ENCODE data around the gene NUAK2.

NUAK2 gene

DNA sequence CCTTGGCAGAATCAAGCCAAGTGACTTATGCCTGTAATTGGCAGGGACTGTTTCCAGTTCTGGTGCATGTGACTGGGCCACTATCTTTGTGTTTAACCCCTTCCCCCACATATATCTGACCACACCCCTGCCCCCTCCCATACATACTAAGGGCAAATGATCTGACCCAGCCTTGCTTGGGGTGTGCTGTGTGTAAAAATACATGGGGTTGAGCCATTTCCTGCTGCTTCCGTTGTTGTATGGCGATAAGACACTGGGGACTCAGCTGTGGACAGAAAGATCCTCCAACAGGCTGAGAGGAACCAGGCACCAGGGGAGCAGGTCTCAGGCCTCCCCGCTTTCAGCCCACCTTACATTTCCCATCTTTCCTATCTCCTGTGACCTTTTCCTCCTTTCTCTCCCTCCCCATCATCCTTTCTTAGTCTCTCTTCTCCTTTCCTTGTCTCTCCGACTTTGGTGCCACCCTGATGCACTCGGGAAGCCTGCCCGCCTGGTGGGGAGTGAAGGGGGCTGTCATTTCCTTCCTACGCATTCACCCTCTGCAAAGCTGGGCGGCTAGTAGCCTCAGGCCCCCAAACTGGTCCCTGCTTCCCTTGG lies 54.1 kb downstream of the NUAK2 start:
- TF ChIP-seq, protein P1, sequence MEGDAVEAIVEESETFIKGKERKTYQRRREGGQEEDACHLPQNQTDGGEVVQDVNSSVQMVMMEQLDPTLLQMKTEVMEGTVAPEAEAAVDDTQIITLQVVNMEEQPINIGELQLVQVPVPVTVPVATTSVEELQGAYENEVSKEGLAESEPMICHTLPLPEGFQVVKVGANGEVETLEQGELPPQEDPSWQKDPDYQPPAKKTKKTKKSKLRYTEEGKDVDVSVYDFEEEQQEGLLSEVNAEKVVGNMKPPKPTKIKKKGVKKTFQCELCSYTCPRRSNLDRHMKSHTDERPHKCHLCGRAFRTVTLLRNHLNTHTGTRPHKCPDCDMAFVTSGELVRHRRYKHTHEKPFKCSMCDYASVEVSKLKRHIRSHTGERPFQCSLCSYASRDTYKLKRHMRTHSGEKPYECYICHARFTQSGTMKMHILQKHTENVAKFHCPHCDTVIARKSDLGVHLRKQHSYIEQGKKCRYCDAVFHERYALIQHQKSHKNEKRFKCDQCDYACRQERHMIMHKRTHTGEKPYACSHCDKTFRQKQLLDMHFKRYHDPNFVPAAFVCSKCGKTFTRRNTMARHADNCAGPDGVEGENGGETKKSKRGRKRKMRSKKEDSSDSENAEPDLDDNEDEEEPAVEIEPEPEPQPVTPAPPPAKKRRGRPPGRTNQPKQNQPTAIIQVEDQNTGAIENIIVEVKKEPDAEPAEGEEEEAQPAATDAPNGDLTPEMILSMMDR (IDR thresholded peaks at IDR 0.05; ENCODE audit: low read depth, low read length, missing control alignments) = no peak
- no peak overlapping the region for H3K4me3 ChIP-seq (ENCODE audit: low read depth, low read length)
- H3K27ac ChIP-seq = no peak overlapping the region
- H3K36me3 ChIP-seq (replicated peaks) = no peaks in the 10 kb centered on the region
- no peaks in the 10 kb centered on the region for H3K27me3 ChIP-seq (replicated peaks)
- DNase-seq = no peak
- in situ Hi-C loops (cut with HindIII; ENCODE audit: low pct_ligation_motif_present, low sequenced_read_pairs) = no loop called here

- DNase-seq = no peak
- Histone ChIP-seq H3K36me3 (replicated peaks) (no peaks in the 10 kb centered on the region), H3K27ac (no peak overlapping the region), H3K4me3 (ENCODE audit: low read depth, low read length) (no peak overlapping the region), H3K27me3 (replicated peaks) (no peaks in the 10 kb centered on the region)
- TF ChIP-seq, protein P1 (IDR thresholded peaks at IDR 0.05; ENCODE audit: low read depth, low read length, missing control alignments) = no peak
- in situ Hi-C loops (cut with HindIII; ENCODE audit: low pct_ligation_motif_present, low sequenced_read_pairs) = no loop called here
These were observed 54.8 kb downstream of the NUAK2 start for GRCh38 chr1:205266611-205267305.

GRCh38 chr1:205263580-205264190 lies 57.9 kb downstream of the NUAK2 start:
- H3K36me3 ChIP-seq (replicated peaks) = no peaks in the 10 kb centered on the region
- TF ChIP-seq, protein P1 (IDR thresholded peaks at IDR 0.05; ENCODE audit: low read depth, low read length, missing control alignments) = no peak
- H3K27me3 ChIP-seq (replicated peaks) = no peaks in the 10 kb centered on the region
- no peak overlapping the region for H3K27ac ChIP-seq
- in situ Hi-C loops (cut with HindIII; ENCODE audit: low pct_ligation_motif_present, low sequenced_read_pairs) = no loop called here
- peak; percentile 51 for DNase-seq
- H3K4me3 ChIP-seq (ENCODE audit: low read depth, low read length) = no peak overlapping the region

- in situ Hi-C loops (cut with HindIII; ENCODE audit: low pct_ligation_motif_present, low sequenced_read_pairs) = no loop called here
- peak; percentile 16 for DNase-seq
- no peaks in the 10 kb centered on the region for H3K27me3 ChIP-seq (replicated peaks)
- H3K4me3 ChIP-seq (ENCODE audit: low read depth, low read length) = no peak overlapping the region
- H3K36me3 ChIP-seq (replicated peaks) = no peaks in the 10 kb centered on the region
- H3K27ac ChIP-seq = no peak overlapping the region
- TF ChIP-seq, protein P1 (IDR thresholded peaks at IDR 0.05; ENCODE audit: low read depth, low read length, missing control alignments) = no peak
These were observed 58.8 kb downstream of the NUAK2 start for GRCh38 chr1:205262731-205263171.

DNA sequence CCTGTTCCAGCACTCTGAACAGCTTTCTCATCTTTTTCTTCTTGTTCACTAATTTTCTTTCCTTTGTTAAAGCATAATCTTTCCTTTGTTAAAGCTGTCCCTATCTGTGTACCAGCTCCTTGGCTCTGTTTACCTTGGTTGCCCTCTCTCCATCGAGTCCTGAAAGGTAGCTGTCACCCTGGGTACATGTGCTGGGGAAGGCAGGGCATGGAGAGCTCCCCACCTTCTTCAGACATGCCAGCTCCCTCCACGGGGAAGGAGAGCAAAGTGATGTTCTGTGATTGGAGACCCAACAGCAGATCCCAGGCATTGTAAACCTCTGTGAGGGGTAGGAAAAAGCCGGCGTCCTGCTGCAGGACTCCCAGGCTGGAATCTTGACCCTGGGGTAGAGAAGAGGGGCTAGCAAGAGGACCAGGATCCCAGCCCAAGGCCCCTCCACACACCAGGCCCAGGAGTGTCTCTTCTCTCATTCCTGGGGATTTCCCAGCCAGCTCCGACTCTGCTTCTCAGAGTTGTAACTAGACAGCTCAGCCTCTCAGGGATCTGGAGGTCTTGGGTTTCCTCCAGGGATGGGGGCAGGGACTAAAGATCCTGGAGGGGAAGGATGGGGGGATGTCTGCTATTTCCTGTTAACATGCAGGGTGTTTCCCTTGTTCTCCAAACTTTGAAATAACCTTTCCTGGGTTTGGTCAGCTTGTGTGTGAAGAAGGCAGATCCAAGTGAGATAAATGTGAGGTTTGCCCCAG lies 59.4 kb downstream of the NUAK2 start:
- H3K27me3 ChIP-seq (replicated peaks) = no peaks in the 10 kb centered on the region
- in situ Hi-C loops (cut with HindIII; ENCODE audit: low pct_ligation_motif_present, low sequenced_read_pairs) = no loop called here
- H3K4me3 ChIP-seq (ENCODE audit: low read depth, low read length) = no peak overlapping the region
- DNase-seq = peak; percentile 62
- no peaks in the 10 kb centered on the region for H3K36me3 ChIP-seq (replicated peaks)
- peak overlapping the region; percentile 2 for H3K27ac ChIP-seq
- TF ChIP-seq, protein P1 (IDR thresholded peaks at IDR 0.05; ENCODE audit: low read depth, low read length, missing control alignments) = no peak

Measured in brain microvascular endothelial cell (primary cell).